PFSK-1 (cell line): ENCODE results near the gene RBM6.

Experiments
- POLR2AphosphoS5 ChIP-seq: IDR thresholded peaks from 2 replicates; pipeline ENCODE4 v1.6.1; 2012; ENCODE audit warnings: low read depth, mild to moderate bottlenecking, control low read depth, low read length, moderate library complexity
- REST ChIP-seq, 2 experiments: IDR thresholded peaks; 2 replicates each; pipeline versions ENCODE4 v1.6.1 to v1.8.0; 2011 to 2012; ENCODE audit warnings: low read depth in 2 of 2, low read length in 2 of 2, control low read depth in 1 of 2, inconsistent platforms in 1 of 2, mild to moderate bottlenecking in 1 of 2, moderate library complexity in 1 of 2; ENCODE audit not compliant: insufficient read depth in 1 of 2
- TAF1 ChIP-seq: IDR thresholded peaks from 2 replicates; pipeline ENCODE4 v1.6.1; 2012; ENCODE audit warnings: low read length, control low read depth, borderline replicate concordance; ENCODE audit not compliant: insufficient read depth

DNA sequence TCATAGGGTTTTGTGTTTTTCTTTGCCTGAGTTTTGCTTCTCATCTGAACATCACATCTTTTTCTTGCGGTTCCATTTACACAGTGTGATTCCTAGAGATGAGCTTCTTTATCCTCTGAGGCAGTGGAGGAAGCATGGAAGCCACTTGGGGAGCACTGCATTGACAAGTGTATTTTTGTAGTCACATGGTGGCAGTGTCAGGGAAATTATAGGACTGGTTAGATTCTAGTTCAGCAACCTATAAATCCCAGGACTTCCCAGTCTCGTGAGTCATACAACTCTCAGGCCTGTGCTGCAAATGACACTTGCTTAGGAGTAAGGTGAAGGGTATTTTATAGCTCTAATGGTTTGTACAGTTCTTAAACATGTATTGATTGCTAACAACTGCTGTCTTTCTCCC lies 58.4 kb downstream of the RBM6 start:
- TF ChIP-seq TAF1 (no peak), POLR2AphosphoS5 (no peak), REST (IDR thresholded peaks at IDR 0.05; ENCODE audit: insufficient read depth in 1 of 2, low read depth in 2 of 2, low read length in 2 of 2) (no peak)
